Measurements from ENCODE around the gene LEMD2.

The LEMD2 gene

GRCh38 chr6:33757906-33758305 is 31.0 kb downstream of the LEMD2 start:
- H3K4me3 ChIP-seq (replicated peaks; ENCODE audit: low read depth, low read length) = no peak overlapping the region
- no peak for DNase-seq (ENCODE audit: extremely low read depth, low read depth)
- TF ChIP-seq, protein P1, sequence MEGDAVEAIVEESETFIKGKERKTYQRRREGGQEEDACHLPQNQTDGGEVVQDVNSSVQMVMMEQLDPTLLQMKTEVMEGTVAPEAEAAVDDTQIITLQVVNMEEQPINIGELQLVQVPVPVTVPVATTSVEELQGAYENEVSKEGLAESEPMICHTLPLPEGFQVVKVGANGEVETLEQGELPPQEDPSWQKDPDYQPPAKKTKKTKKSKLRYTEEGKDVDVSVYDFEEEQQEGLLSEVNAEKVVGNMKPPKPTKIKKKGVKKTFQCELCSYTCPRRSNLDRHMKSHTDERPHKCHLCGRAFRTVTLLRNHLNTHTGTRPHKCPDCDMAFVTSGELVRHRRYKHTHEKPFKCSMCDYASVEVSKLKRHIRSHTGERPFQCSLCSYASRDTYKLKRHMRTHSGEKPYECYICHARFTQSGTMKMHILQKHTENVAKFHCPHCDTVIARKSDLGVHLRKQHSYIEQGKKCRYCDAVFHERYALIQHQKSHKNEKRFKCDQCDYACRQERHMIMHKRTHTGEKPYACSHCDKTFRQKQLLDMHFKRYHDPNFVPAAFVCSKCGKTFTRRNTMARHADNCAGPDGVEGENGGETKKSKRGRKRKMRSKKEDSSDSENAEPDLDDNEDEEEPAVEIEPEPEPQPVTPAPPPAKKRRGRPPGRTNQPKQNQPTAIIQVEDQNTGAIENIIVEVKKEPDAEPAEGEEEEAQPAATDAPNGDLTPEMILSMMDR (IDR thresholded peaks at IDR 0.05; ENCODE audit: low read depth, low read length, missing control alignments) = no peak

GRCh38 chr6:33757113-33757512 is 31.8 kb downstream of the LEMD2 start:
- no peak for DNase-seq (ENCODE audit: extremely low read depth, low read depth)
- H3K4me3 ChIP-seq (replicated peaks; ENCODE audit: low read depth, low read length) = no peak overlapping the region
- TF ChIP-seq, protein P1 (IDR thresholded peaks at IDR 0.05; ENCODE audit: low read depth, low read length, missing control alignments) = no peak

- TF ChIP-seq, protein P1 (IDR thresholded peaks at IDR 0.05; ENCODE audit: low read depth, low read length, missing control alignments) = no peak
- DNase-seq (ENCODE audit: extremely low read depth, low read depth) = no peak
Observed at GRCh38 chr6:33756211-33756954, 32.5 kb downstream of the LEMD2 start.

GRCh38 chr6:33755070-33755869 is 33.7 kb downstream of the LEMD2 start:
- TF ChIP-seq, protein P1 (IDR thresholded peaks at IDR 0.05; ENCODE audit: low read depth, low read length, missing control alignments) = no peak
- H3K4me3 ChIP-seq (replicated peaks; ENCODE audit: low read depth, low read length) = no peak overlapping the region
- no peak for DNase-seq (ENCODE audit: extremely low read depth, low read depth)

More at GRCh38 chr6:33756211-33756954, 32.5 kb downstream of the LEMD2 start:
- H3K4me3 ChIP-seq (replicated peaks; ENCODE audit: low read depth, low read length) = no peak overlapping the region

DNA sequence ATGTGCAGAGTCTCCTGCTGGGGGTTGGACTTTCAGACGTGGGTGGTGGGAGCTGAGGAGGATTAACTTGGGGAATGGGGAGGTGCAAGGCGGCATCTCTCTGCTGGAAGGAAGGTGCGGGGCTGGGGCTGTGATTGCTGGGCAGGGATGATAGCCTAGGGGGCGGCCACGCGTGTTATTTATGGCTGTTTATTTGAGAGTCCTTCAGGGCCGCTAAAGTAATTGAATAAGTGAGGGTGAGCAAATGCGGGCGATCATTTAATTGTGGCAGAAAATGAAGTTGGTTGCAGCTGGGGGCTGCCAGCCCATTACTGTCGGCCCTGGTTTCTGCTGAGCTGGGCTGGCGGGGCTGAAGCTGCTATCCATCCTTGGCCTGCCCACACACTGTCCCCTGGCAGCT is 34.7 kb downstream of the LEMD2 start:
- no peak for DNase-seq (ENCODE audit: extremely low read depth, low read depth)
- TF ChIP-seq, protein P1 (IDR thresholded peaks at IDR 0.05; ENCODE audit: low read depth, low read length, missing control alignments) = no peak
- H3K4me3 ChIP-seq (replicated peaks; ENCODE audit: low read depth, low read length) = no peak overlapping the region

- H3K4me3 ChIP-seq (replicated peaks; ENCODE audit: low read depth, low read length) = no peak overlapping the region
- TF ChIP-seq, protein P1 (IDR thresholded peaks at IDR 0.05; ENCODE audit: low read depth, low read length, missing control alignments) = no peak
- no peak for DNase-seq (ENCODE audit: extremely low read depth, low read depth)
Observed at GRCh38 chr6:33752646-33753015, 36.3 kb downstream of the LEMD2 start.

All from HFF-Myc (cell line).